Activated CD4-positive, alpha-beta T cell treated with anti-CD3 and anti-CD28 coated beads, Interleukin-2, amount 10 ng/mL, durations not matched to agents 7 days and 5 days (primary cell): ENCODE results near the gene UNC5B. TPM values are rescaled to one million over a fixed set of nuclear protein-coding genes. Genes with fewer than 3 reads are reported as not detected.

Experiments used
- CTCF ChIA-PET: fragments of 350-600 bp; sonication (Branson Sonifier 250); formaldehyde crosslinking; loops from one replicate; lab custom pipeline; 2021; ENCODE audit warnings: antibody characterized with exemption; lab: Charles Lee
- POLR2A ChIA-PET: fragments of 350-600 bp; sonication (Branson Sonifier 250); formaldehyde crosslinking; loops from one replicate; lab custom pipeline; 2021; ENCODE audit warnings: antibody characterized with exemption; lab: Charles Lee
- DNase-seq: peaks from one replicate; pipeline ENCODE4 v3.0.0-alpha.2; 2020
- H3K27ac Mint-ChIP-seq: one replicate; pipeline ENCODE4 v1.8.0; 2021; ENCODE audit warnings: mild to moderate bottlenecking, moderate library complexity, mixed read lengths
- H3K27me3 Mint-ChIP-seq: one replicate; pipeline ENCODE4 v1.8.0; 2021; ENCODE audit warnings: mixed read lengths
- H3K36me3 Mint-ChIP-seq: one replicate; pipeline ENCODE4 v1.8.0; 2021; ENCODE audit warnings: low read depth, mixed read lengths
- H3K4me1 Mint-ChIP-seq: one replicate; pipeline ENCODE4 v1.8.0; 2021; ENCODE audit warnings: mixed read lengths
- H3K4me3 Mint-ChIP-seq: one replicate; pipeline ENCODE4 v1.8.0; 2021; ENCODE audit warnings: mild to moderate bottlenecking, moderate library complexity, mixed read lengths
- H3K9me3 Mint-ChIP-seq: one replicate; pipeline ENCODE4 v1.8.0; 2021; ENCODE audit warnings: mixed read lengths
- total RNA-seq, 2 experiments: library from RNA; stranded (reverse); gene quantifications; one replicate each; pipeline ENCODE4 v1.2.3, GENCODE V29; 2021

The UNC5B gene
- total RNA-seq, 2 experiments from 2014 or later, result not detected

DNA sequence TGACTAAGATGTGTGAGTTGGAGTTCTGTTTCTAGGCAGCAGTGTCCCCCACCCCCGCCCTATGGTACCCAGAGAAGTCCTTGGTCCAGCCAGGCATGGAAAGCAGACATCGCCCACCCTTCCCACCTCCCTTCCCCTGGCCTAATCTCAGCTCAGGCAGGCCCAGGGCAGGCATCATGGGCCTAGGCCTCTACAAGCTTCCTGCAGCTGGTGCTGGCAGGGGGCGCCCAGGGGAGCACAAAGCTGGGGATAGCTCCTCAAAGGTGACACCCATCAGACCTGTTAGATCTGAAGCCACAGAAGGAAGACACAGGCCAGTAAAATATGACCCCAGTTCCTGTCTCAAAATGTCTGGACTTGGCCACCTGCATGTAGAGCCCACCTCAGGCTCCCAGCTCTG is 18.9 kb upstream of the UNC5B start:
- no peaks in the 10 kb centered on the region for H3K27me3 Mint-ChIP-seq
- H3K36me3 Mint-ChIP-seq, result no peaks in the 10 kb centered on the region
- H3K9me3 Mint-ChIP-seq, result peaks cover 8% of the 10 kb centered on the region
- no peak for DNase-seq
- ChIA-PET CTCF (interaction anchor here (0.6 to 1.2 kb wide), 2 partner anchors 15 to 290 kb away, joined by 3 to 4 read pairs; no protein-coding TSS in a partner anchor), POLR2A (no interaction called here)
- no peaks in the 10 kb centered on the region for H3K4me1 Mint-ChIP-seq
- no peak overlapping the region for H3K27ac Mint-ChIP-seq
- no peak overlapping the region for H3K4me3 Mint-ChIP-seq

DNA sequence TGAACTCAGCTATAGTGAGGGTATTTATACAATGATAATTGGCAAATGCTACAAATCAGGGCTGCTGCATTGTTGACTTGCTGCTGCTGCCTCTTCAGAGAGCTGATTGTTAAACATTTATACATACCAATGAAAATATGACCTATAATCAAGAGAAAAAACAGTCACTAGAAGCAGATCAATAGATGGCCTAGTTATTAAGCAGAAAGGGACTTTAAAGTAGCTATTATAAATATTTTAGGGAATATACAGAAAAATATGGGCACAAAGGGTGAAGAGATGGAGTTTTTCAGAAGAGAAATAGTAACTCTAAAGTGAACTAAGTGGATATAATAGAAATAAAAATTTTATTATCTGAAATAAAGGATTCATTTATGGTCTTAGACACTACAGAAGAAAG is 14.4 kb upstream of the UNC5B start:
- CTCF ChIA-PET, result no interaction called here
- no peak for DNase-seq
- no peak overlapping the region for H3K4me3 Mint-ChIP-seq
- POLR2A ChIA-PET, result no interaction called here
- H3K4me1 Mint-ChIP-seq, result no peaks in the 10 kb centered on the region
- H3K9me3 Mint-ChIP-seq, result peaks cover 13% of the 10 kb centered on the region
- H3K27me3 Mint-ChIP-seq, result peaks cover 4% of the 10 kb centered on the region
- no peaks in the 10 kb centered on the region for H3K36me3 Mint-ChIP-seq
- H3K27ac Mint-ChIP-seq, result no peak overlapping the region

DNA sequence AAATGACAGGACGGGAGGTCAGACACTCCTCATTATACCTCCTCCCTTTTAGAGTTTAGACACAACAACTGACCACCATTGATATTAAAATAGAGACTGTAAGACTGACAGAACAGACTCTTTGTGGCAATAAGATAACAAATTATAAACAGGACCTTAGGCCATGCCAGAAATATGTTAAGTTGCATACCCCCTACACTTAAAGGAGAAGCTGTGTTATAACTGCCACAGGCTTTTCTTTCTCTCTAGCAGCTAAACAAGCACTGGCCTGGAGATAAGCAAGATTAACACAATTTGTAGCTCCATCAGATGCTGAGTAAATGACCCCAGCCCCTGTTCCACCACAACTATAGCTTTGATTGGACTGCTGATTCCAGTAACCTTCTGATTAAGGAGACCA is 10.5 kb upstream of the UNC5B start:
- POLR2A ChIA-PET, result no interaction called here

DNA sequence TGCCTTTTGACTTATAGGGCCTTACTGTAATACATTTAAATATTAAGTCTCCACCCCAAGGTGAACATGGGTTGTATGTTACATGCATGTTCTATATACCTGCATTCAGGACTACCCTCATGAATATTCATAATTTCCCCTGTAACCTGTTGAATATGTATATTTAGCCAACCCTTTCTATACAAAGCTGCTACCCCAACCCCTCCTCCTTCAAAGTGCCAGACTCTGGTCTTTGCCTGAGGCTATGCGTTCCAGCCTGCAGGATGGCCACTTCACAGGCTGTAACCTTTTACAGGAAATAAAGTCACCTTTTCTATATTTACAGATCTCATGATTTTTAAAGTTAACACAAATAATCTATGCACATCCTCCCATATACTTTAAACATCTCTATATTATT is 10.1 kb upstream of the UNC5B start:
- Mint-ChIP-seq H3K36me3 (no peaks in the 10 kb centered on the region), H3K27me3 (peaks cover 26% of the 10 kb centered on the region), H3K4me1 (no peaks in the 10 kb centered on the region), H3K4me3 (no peak overlapping the region), H3K9me3 (peaks cover 9% of the 10 kb centered on the region), H3K27ac (no peak overlapping the region)
- ChIA-PET CTCF (no interaction called here), POLR2A (no interaction called here)
- no peak for DNase-seq

More for the DNA sequence above, 10.5 kb upstream of the UNC5B start:
- no peak for DNase-seq
- Mint-ChIP-seq H3K9me3 (peaks cover 13% of the 10 kb centered on the region), H3K27me3 (peaks cover 21% of the 10 kb centered on the region), H3K36me3 (no peaks in the 10 kb centered on the region), H3K4me1 (no peaks in the 10 kb centered on the region), H3K4me3 (no peak overlapping the region), H3K27ac (no peak overlapping the region)
- CTCF ChIA-PET, result no interaction called here

DNA sequence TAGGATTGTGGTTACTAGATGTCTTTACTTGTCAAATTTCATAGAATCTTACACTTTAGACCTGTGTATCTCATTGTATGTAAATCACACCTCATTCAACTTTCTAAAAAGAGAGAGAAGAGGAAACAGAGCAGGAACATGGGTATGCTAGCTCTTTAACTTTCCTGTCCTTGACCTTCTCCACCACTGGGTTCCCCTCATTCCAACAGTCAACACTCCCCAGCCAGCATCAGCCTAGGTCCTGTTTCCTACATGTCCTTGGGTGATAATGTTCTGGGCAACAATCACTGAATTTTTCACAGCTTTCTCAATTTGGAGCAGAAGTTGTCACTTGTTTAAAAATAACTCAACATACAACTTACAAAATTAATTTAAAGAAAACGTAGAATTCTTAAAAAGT is 9.2 kb upstream of the UNC5B start:
- Mint-ChIP-seq H3K27me3 (peaks cover 29% of the 10 kb centered on the region), H3K4me1 (no peaks in the 10 kb centered on the region), H3K4me3 (no peak overlapping the region), H3K27ac (no peak overlapping the region), H3K9me3 (peaks cover 7% of the 10 kb centered on the region), H3K36me3 (no peaks in the 10 kb centered on the region)
- DNase-seq, result no peak
- ChIA-PET CTCF (no interaction called here), POLR2A (no interaction called here)

DNA sequence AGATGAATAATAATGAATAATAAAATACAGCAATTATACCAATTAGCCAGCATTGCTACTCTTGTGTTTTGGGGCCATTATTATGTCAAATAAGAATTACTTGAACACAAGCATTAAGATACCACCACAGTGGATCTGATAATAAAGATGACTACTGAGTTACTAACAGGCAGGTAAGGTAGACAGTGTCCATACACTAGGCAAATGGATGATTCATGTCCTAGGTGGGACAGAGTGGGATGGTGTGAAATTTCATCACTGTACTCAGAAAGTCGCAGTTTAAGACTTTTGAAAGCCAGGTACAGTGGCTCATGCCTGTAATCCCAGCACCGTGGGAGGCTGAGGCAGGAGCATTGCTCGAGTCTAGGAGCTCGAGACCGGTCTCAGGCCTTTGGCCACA is 8.7 kb upstream of the UNC5B start:
- H3K4me1 Mint-ChIP-seq, result no peaks in the 10 kb centered on the region
- POLR2A ChIA-PET, result no interaction called here
- H3K4me3 Mint-ChIP-seq, result no peak overlapping the region
- H3K9me3 Mint-ChIP-seq, result peaks cover 2% of the 10 kb centered on the region
- no peaks in the 10 kb centered on the region for H3K36me3 Mint-ChIP-seq
- CTCF ChIA-PET, result no interaction called here
- no peak for DNase-seq
- H3K27me3 Mint-ChIP-seq, result peaks cover 31% of the 10 kb centered on the region
- no peak overlapping the region for H3K27ac Mint-ChIP-seq

DNA sequence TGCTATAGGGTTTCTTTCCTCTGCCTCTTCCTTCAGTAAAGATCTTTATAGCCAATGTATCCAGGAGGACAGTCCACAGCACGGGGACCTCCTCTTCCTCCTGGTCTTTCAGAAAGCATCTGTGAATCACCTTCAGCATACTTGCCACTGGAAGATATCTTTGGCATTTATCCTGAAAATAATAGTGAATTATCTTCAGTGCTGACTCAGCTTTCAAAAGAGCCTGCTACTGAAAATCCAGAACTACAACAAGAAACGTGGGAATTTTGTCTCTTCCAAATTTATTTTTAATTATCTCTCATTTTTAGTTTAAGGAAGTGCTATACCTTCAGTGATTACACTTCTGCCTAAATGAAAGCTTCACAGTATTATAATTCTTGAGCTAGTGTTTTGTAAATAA is 7.6 kb upstream of the UNC5B start:
- ChIA-PET CTCF (no interaction called here), POLR2A (interaction anchor here (0.6 kb wide), 1 partner anchor 30 kb away, joined by 5 read pairs; no protein-coding TSS in a partner anchor)
- H3K27me3 Mint-ChIP-seq, result peaks cover 33% of the 10 kb centered on the region

DNA sequence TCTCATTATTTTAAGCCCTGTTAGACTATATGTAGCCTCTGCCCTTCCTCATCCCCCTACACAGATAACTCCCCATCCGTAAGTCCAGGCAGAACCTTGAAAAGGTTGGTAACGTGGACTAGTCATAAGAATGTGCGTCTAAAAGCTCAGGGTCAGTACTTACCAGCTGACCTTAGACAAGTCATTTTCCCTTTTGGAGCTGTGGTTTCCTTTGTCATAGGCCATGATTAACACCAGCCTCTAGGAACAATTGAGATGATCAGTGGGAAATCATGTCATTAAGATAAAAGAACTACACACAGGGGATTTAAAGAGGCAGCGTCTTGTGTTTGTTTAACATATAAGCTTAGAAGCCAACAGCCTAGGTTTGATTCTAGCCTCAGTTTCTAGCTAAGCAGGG is 6.9 kb upstream of the UNC5B start:
- no peak for DNase-seq
- Mint-ChIP-seq H3K27ac (no peak overlapping the region), H3K4me1 (no peaks in the 10 kb centered on the region), H3K36me3 (no peaks in the 10 kb centered on the region), H3K9me3 (no peaks in the 10 kb centered on the region), H3K4me3 (no peak overlapping the region), H3K27me3 (peaks cover 40% of the 10 kb centered on the region)
- POLR2A ChIA-PET, result no interaction called here
- CTCF ChIA-PET, result no interaction called here

More for the DNA sequence above, 7.6 kb upstream of the UNC5B start:
- Mint-ChIP-seq H3K4me3 (no peak overlapping the region), H3K4me1 (no peaks in the 10 kb centered on the region), H3K27ac (no peak overlapping the region), H3K9me3 (no peaks in the 10 kb centered on the region), H3K36me3 (no peaks in the 10 kb centered on the region)
- no peak for DNase-seq

DNA sequence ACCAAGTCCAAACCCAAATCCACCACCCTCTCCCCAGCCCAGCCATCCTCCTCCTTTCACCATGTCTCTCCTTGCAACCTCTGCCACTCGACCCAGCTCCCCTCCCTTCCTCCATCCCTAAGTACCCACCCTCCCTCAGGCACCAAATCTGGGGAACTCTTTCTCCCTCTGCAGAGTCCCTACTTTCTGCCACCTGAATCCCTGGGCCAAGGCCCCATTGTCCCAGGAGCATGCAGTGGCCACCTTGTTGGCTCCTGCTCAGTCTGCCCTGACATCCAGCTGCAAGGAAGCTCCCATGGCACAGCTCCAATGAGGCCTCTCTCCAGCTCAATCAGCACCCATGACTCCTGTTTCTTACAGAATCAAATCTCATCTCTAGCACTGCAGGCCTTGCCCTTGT is 5.5 kb upstream of the UNC5B start:
- CTCF ChIA-PET, result interaction anchor here (1.0 to 1.1 kb wide), 2 partner anchors 31 to 282 kb away, joined by 3 to 4 read pairs; no protein-coding TSS in a partner anchor
- DNase-seq, result no peak
- Mint-ChIP-seq H3K4me1 (peaks cover 2% of the 10 kb centered on the region), H3K9me3 (no peaks in the 10 kb centered on the region), H3K27ac (no peak overlapping the region), H3K27me3 (peaks cover 53% of the 10 kb centered on the region), H3K4me3 (no peak overlapping the region), H3K36me3 (no peaks in the 10 kb centered on the region)
- POLR2A ChIA-PET, result no interaction called here

DNA sequence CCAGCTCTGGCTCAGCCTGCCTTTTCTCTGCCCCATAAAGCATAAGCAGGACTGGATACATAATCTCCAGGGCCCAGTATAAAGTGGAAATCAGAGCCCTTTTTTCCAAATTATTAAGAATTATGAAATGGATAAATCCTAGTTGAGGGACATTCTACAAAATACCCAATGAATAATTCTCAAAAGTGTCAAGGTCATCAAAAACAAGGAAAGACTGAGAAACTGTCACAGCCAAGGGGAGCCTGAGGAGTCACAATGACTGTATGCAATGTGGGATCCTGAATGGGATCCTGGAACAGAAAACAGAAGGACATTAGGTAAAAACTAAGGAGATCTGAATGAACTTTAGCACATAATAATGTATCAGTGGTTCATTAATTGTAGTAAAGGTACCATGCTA is 4.8 kb upstream of the UNC5B start:
- Mint-ChIP-seq H3K9me3 (no peaks in the 10 kb centered on the region), H3K27me3 (peaks cover 52% of the 10 kb centered on the region), H3K36me3 (no peaks in the 10 kb centered on the region), H3K27ac (no peak overlapping the region), H3K4me3 (no peak overlapping the region), H3K4me1 (peaks cover 2% of the 10 kb centered on the region)
- no peak for DNase-seq
- ChIA-PET CTCF (no interaction called here), POLR2A (no interaction called here)

DNA sequence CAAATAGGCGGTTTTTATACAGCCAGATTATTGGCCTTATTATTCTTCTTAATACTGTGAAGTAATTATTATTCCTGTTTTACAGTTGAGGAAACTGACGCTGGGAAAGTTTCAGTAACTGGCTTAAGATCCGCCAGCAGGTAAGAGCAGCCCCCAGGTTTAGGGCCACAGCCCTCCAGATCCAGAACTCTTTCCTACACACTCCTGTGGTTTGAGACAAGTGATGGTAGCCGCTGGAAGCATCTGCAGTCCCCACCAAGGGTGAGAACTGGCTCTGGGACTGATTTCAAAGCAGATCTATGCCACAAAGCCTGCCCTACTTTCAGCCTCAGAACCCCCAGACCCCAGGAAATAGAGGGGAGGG is 3.0 kb upstream of the UNC5B start:
- ChIA-PET POLR2A (no interaction called here), CTCF (interaction anchor here (0.6 to 1.5 kb wide), 4 partner anchors 16 to 305 kb away, joined by 3 to 5 read pairs (median 4); no protein-coding TSS in a partner anchor)
- Mint-ChIP-seq H3K36me3 (no peaks in the 10 kb centered on the region), H3K9me3 (no peaks in the 10 kb centered on the region), H3K4me3 (no peak overlapping the region), H3K4me1 (peaks cover 5% of the 10 kb centered on the region), H3K27me3 (peaks cover 60% of the 10 kb centered on the region), H3K27ac (no peak overlapping the region)
- no peak for DNase-seq

DNA sequence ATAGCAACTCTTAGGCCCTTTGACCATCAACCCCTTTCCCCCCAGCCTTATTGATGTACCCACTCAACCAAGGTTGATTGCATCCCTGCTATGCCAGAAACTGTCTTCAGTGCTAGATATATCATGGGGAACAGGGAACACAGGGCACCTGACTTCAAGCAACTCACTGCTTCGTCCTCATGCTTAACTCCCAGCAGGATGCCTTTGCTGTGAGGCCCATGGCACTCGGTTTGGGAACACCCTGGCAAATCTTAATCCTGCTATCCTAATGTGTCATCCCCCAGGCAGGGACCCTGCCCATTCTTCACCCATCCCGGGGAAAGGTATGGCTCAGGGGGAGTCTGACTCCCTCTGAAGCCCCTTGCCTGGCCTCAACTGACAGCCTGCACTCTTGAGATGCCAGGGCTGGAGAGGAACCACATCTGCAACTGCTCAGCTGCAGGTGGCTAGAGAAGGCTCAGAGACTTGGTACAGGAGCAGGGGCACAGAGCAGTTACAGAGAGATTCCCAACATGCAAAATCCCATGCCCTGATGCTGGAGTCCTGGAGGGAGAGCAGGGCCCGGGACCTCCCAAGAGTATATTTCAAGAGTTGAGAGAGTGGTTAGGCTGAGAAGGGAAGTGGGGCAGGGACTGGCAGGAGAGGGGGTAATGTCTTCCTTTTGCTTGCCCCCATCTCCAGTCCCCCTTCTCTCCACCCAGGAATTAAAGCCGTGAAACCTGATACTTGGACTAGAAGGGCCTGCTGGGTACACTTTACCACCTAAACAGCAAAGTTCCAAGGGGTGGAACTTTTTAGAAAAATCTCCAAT is 2.4 kb upstream of the UNC5B start:
- no peak for DNase-seq
- CTCF ChIA-PET, result interaction anchor here (1.5 kb wide), 1 partner anchor 285 kb away, joined by 5 read pairs; no protein-coding TSS in a partner anchor

DNA sequence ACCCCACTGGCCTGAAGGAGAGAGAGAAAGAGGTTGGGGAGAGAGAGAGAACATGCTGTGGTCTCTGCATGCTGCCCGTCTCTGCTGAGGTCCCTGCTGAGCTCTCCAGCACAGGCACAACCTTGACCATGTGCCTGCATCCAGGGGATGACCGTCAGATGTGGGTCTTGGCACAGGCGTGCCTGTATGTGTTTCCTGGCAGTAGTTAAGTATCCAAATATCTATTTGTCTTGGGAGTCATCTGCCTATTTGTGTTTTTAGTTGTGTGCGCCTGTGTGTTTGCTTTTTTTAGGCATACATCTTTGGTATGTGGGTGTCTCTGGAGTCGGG is 1.9 kb upstream of the UNC5B start:
- no peaks in the 10 kb centered on the region for H3K9me3 Mint-ChIP-seq
- CTCF ChIA-PET, result no interaction called here
- no peak overlapping the region for H3K27ac Mint-ChIP-seq
- DNase-seq, result no peak
- no peaks in the 10 kb centered on the region for H3K36me3 Mint-ChIP-seq
- POLR2A ChIA-PET, result no interaction called here
- H3K4me3 Mint-ChIP-seq, result no peak overlapping the region
- H3K27me3 Mint-ChIP-seq, result peaks cover 61% of the 10 kb centered on the region
- H3K4me1 Mint-ChIP-seq, result peaks cover 7% of the 10 kb centered on the region

More for the DNA sequence above, 2.4 kb upstream of the UNC5B start:
- Mint-ChIP-seq H3K9me3 (no peaks in the 10 kb centered on the region), H3K4me3 (no peak overlapping the region), H3K4me1 (peaks cover 7% of the 10 kb centered on the region), H3K27ac (no peak overlapping the region), H3K27me3 (peaks cover 62% of the 10 kb centered on the region), H3K36me3 (no peaks in the 10 kb centered on the region)
- POLR2A ChIA-PET, result no interaction called here

DNA sequence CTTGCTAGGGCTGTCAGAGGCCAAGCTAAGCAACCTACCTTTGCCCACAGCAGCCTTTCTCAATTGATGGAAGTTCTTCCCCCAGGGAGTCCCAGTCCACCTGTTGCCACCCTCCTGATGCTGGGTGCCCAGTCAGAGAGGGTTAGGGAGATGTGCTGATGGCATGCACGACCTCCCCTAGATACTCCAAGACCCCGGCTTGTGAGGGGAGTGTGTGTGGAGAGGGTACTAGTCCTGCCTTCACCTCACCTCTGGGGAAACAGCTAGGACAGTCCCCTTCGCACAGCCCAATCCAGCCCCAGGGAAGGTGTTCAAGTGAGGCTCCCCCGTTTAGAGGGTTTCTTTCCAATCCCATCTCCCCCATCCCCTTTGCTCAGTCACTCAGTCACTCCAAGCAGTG is 1.3 kb upstream of the UNC5B start:
- CTCF ChIA-PET, result no interaction called here
- DNase-seq, result no peak
- no peaks in the 10 kb centered on the region for H3K9me3 Mint-ChIP-seq
- POLR2A ChIA-PET, result no interaction called here
- H3K36me3 Mint-ChIP-seq, result no peaks in the 10 kb centered on the region
- H3K27me3 Mint-ChIP-seq, result peaks cover 65% of the 10 kb centered on the region
- H3K27ac Mint-ChIP-seq, result no peak overlapping the region
- H3K4me3 Mint-ChIP-seq, result no peak overlapping the region
- H3K4me1 Mint-ChIP-seq, result peaks cover 7% of the 10 kb centered on the region
